GM19099 (cell line): Measurements from ENCODE around the gene ASTN2.

Source experiments
- POLR2A ChIP-seq: IDR thresholded peaks from 3 replicates; pipeline ENCODE4 v1.6.1; 2011; ENCODE audit warnings: low read depth; ENCODE audit not compliant: insufficient read length; ENCODE audit errors: extremely low read depth

Gene ASTN2

DNA sequence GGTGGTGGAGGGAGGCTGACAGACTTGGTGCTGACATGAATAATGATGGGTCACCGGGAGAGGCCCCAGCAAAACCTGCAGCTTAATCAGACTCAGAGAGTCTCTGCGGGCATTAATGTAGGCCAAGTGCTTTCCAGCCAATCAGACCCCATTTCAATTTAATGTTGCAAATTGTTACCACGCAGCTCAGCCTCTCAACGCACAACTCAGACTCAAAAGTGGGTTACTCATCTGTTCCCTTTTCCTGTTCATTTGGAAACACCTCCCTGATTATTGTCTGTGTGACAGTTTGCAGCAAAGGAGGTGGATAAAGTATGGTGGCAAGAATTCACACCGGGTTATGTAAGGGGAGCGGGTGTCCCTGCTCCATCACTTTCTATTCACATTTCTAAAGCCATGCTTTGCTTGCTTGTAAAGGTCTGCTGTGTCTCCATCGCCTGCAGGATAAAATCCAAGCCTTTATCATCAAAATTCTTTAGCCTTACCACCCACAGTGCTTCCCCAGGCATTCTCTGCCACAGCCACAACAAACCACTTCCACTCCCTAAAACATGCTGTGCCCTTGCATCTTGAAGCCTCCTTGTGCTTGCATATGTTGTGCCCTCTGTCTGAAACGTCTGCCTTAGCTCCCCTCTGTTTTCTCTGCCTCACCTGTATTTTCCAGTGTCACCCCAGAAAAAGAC lies 156.5 kb downstream of the ASTN2 start:
- TF ChIP-seq POLR2A: no peak

DNA sequence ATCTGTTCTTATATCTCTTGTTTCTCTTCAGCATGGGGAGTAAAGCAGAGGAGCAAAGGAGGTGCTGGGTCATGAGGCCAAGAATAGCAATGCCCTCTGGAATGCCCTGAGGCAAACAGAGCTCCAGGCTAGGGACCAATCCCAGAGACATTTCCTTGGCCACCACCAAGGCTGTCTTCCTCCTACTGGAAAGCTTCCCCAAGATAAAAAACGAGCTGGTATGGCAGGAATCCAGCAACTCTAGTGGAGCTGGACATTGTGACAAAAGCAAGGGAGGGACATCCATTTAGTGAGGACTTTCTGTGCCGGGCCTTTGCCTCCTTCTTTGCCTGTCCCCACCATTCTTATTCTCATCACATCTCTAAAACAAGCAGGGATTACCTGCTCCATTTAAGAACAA lies 161.6 kb downstream of the ASTN2 start:
- no peak for TF ChIP-seq POLR2A

DNA sequence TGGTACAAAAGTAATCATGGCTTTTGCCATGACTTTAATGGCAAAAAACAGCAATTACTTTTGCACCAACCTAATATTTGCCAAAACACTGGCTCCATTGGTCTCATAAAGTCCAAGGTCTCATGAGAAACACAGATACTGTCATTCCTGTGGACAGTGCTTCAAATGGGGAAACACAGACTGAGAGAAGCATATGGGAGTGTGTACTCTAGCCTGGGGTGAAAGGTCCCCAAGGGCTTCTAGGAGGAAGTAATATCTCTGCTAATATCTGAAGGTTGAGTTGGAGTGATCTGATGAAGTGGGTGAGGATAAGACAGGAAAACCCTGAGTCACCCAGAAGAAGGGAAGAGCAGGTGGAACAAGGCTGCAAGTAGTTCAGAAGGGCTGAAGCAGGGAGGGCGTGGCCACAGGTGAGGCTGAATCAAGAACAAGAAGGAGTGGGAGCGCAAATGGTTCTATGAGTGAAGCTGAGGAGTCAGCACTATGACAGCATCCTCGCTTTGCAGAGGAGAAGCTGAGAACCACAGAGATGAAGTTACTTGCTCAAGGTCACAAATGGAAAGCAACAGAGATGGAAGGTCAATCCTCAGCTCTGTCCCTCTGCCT lies 164.1 kb downstream of the ASTN2 start:
- no peak for TF ChIP-seq POLR2A

DNA sequence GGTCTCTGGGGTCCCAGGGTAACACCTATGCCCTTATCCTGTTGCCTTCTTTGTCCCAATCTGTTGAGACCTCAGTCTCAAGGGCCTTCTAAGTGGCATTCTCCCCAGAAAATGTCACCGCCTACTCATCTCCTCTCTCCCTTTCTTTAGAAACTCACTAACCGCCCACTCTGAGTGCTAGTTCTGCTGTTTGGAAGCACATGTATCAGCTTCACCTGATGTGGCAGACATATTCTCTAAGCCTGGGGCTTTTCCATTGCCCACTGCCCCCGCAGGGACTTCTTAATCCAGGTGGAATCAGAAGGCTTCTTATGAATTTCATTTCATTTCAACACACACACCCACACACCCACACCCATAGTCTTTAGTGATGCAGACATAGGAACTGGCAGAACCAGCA lies 165.1 kb downstream of the ASTN2 start:
- TF ChIP-seq POLR2A: no peak

DNA sequence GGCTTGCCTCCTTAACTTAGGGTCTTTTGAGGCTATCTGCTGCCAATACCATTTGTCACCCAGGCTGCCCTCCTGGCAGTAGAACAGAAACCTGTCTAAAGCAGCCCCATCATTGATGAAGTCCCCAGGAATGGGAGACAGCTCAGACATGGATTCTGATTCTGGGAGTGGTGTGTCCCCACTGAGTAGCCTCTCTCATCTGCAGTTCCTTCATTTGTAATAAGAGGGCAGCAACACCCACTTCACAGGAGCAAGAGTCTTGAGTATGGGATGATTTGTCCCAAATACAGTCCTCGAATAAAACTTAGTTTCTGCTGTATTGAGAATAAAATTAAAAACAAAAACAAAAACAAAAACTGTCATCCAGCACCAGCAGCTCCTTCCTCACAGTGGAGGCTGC lies 167.6 kb downstream of the ASTN2 start:
- TF ChIP-seq POLR2A: no peak

DNA sequence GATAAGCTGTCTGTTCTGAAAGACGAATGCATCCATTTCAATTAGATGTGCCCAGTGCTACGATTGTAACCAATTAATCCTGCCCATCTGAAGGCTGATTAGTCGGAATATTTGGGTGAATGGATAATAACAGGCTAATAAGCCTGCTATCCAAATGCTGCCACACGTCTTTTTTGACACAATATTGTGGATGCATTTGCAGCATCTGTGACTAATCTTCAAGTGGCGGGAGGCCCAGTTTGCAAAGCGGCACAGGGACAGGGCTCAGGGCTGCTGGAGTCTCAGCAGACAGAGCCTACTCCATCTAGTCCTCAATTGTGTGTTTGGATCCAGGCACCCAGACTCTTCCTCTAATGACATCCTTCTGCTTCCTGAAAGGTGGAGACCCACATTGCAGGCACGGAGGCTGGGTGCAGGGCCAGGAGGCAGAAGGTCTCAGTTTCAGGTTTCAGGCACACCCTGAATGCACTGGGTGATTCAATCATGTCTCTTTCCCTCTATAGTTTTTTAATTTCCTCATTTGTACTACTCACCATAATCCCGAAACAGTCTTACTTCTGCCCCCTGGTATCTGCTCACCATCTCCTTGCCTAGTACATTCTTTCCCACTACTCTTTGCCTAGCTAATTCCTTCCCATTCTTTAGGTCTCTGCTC lies 169.6 kb downstream of the ASTN2 start:
- no peak for TF ChIP-seq POLR2A

DNA sequence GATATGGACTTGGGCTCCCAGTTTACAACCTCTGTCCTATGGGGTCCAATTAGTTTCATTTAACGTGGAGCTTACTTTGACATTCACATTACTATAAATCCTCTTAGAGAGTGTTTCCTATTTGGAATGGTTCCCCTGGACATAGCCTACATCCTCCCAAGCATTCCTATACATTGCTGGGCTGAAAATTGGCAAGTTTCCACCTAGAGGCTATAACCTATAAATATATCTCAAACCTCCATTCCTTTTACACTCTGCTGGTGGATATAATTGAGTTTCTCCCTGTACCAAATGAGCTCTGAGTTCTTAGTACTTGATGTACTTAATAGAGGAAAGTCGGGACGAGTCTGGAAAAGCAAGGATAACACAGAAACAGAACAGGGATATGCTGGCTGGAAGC lies 172.8 kb downstream of the ASTN2 start:
- no peak for TF ChIP-seq POLR2A

DNA sequence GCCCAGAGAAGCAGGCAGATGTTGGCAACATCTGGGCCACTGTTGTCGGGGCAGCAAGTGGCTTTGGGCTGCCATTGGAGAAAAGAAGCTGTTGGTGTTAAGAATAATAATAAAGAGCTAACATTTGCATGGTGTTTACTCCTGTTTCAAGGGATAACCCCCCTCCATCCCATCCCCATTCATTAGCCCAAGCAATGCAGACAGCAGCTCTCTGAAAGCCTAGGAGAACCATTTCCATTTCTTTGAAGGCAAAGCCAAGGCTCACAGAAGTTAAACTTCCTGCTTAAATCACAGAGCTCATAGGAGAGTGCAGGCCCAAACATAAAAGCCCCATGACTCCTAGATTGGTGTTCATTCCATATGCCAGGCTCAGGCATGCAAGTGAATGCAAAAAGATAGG lies 175.4 kb downstream of the ASTN2 start:
- no peak for TF ChIP-seq POLR2A

DNA sequence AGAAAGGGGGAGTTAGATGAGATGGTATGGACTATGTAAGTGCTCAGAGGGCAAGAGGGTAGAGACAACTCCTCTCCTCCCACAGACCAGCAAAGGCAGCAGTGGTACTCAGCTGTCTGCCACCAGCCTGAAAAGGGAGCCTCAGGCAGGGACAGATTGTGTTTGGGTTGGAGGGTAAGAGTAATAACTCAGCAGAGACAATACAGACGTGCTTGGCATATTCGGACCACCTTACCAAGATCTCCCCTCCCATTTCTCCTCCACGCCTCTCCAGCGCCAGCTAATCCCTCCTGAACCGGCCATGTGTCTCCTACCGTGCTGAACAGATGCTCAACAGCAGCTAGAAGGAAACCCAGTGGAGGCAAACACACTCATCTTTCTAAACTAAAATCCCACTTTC lies 180.8 kb downstream of the ASTN2 start:
- no peak for TF ChIP-seq POLR2A

DNA sequence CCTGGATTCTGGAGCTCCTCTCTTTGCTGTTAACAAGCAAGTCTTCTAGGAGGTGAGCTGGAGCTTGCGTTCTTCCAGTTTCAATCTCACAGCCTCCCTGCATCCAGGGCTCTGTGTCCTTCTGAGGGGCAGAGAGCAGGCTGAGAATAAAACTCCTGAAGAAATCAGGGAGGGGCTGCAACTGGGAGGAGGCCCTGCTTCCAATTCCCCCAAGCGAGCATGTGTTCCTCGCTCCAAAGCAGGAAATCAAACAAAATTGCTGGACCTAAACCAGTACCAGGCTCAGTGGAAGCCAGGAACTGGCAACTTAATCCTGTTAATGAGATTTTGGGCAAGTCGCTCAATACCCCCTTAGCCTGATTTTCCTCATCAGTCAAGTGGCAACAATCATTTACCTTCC lies 181.8 kb downstream of the ASTN2 start:
- TF ChIP-seq POLR2A: no peak

DNA sequence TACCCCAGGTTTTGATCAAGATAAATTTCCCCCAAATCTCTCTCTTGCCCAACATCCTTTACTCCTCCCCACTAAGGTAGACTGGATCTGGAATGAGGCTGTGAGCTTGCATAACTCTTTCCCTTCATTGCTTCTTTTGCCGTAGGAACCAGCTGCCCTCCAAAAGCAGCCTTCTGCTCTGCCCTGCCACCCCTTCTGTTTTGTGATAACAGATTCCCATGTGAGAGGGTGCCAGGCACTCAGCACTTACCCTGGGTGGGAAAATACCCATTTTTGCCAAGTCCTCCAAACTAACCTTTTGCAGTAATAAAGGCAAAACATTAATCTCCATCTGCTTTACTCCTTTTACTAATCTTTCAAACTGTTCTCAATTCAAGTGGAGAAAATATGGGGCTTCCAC lies 182.6 kb downstream of the ASTN2 start:
- TF ChIP-seq POLR2A: no peak

DNA sequence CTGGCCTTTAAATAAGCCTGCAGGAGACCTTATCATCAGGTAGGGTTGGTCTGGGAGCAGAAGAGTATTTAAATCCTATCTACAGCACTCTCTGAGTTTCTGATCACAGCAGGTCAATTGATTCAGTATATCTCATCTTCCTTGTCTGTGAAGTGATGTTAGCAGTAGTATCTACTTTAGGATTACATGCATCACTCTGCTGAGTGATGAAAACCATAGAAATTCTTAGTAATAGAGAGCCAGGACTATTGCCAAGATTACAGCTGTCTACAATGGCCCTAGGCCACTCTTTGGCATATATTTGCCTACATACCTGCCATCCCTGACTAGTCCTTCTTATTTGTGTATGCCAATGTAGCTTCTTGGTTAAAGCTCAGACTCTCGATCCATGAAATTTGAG lies 183.8 kb downstream of the ASTN2 start:
- no peak for TF ChIP-seq POLR2A

DNA sequence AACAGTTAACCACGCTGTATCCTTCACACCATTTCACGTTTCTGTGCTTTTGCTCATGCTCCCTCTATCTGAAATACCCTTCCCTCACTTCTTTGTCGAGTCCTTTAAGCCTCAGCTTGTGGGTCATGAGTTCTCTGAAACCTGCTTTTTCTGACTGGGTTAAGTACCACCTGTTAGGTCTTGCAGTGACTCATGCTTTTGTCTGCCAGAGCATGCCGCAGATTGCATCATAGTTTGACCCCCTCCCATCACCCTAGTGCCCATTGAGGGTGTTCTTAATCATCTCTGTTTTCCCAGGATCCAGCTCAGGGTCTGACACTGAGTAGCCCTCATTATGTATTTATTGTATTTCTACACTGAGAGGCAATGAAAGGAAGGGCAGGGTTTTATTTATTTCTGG lies 190.2 kb downstream of the ASTN2 start:
- TF ChIP-seq POLR2A: no peak

DNA sequence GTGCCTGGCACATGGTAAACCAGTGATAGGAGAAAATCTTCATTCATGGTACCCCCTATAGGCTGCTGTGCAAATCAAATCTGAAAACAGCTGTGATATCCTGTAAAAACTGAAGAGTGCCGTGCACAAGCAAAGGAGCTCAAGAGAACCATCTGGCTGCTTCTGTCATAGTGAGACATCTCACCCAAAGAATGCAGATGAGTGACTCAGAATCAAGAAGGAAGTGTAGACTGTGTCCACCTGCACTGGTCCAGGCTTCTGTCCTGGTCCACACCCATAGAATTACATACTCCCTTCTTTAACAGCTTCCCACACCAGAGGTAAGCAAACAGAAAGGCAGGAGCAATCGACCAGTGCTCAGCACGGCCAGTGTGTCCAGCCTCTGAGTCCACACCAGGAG lies 195.9 kb downstream of the ASTN2 start:
- TF ChIP-seq POLR2A: no peak

DNA sequence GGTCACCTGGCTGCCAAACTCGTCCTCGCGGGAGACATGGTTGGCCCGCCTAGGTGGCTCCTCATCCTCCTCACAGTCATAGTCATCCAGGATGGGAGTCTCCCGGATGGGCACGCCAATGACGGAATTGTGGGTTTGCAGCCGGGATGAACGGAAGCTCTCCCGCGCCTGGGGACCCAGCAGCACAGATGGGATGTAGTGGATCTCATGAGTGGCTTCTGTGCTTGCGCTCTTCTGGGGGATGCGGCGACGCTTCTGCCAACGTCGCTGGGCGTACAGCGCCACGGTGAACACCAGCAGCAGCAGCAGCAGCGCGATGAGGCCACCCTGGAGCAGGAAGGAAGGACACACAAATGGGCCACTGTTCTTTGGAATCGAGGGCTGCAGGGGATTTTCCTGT lies 200.4 kb downstream of the ASTN2 start:
- TF ChIP-seq POLR2A: no peak

DNA sequence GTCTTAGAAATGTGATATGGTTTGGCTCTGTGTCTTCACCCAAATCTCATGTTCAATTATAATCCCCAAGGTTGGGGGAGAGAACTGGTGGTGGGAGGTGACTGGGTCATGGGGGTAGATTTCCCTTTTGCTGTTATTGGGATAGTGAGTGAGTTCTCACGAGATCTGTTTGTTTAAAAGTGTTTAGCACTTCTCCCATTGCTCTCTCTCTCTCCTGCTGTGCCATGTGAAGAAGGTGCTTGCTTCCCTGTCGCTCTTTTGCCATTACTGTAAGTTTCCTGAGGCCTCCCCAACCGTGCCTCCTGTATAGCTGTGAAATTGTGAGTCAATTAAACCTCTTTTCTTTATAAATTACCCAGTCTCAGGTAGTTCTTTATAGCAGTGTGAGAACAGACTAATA lies 203.6 kb downstream of the ASTN2 start:
- TF ChIP-seq POLR2A: no peak
